GM19468 (cell line): ENCODE data around the gene DENND1A.
"Not testable (repeated sequence)": the region's sequence is repeated elsewhere in the genome, so short reads cannot be mapped to it uniquely, and the experiment has no call there.

ENCODE experiments used
- ATAC-seq: cut with Tn5 transposase; IDR thresholded peaks from one replicate; pipeline ENCODE4 v1.9.1; 2021; ENCODE audit warnings: mild to moderate bottlenecking, moderate library complexity, moderate number of reproducible peaks; ENCODE audit not compliant: unreplicated experiment; ENCODE audit errors: extremely low read depth

Gene DENND1A

DNA sequence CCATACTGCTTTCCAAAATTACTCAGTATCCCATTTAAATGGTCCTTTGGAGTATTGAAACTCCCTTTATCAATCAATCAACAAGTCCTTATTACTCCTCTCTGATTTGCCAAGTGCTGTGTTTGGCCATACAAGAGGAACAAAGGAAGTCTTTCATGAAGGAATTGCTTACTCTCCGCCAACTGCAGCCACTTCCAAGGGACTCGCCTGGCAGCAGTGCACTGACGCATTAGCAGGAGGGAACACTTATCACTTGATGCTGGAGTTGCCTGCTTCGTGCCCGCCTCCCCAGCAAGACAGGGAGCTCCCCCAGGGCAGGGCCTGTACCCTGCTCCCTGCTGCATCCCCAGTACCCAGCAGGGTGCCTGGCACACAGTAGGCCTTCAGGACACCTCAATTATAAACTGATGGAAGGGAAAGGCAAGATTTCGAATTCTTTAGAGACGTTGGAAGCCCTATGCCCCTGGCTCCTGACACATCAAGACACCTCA is 476.1 kb downstream of the DENND1A start:
- no peak for ATAC-seq

DNA sequence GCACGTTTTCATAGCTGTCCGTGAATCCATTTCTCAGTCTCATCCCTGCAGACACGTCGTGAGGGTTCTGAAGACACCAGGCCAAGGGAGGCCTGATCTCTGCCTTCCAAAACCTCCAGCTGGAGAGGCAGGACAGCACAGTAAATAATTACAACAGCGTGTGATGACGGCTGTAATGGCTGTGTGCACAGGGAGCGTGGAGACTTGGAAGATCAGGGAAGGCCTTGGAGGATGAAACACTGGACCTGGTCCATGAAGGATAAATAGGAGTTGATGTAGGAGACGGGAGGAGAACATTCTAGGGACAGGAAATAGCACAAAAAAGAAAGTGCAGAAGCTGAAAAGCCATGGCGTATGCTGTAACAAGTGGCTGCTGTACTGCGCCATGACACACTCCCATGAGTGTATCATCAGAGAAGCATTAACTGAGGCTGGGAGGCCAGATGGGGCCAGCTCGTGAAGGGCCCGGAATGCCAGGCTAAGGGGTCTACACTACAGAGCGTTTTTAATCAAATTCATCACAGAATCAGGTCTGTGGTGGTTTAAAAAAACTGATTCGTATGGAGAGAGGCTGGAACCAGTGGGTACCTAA is 476.8 kb downstream of the DENND1A start:
- no peak for ATAC-seq

DNA sequence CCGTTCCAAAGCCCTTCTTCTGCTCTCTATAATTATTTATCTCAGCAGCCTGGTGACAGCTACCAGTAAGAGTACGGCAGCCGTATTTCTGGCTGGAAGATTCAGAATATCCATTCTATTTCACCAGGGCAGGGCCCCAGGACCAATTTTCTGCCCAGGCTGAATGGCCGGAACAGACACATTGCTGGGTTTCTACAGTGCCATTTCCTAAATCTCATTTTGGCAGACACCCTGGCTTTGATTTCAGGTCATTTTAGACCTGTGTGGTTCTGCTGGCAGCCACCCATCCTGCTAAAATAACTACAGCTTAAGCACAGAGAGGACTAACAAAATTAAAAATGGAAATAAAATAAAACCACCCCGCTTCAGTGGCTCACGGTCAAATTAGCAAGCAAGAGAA is 478.9 kb downstream of the DENND1A start:
- no peak for ATAC-seq

DNA sequence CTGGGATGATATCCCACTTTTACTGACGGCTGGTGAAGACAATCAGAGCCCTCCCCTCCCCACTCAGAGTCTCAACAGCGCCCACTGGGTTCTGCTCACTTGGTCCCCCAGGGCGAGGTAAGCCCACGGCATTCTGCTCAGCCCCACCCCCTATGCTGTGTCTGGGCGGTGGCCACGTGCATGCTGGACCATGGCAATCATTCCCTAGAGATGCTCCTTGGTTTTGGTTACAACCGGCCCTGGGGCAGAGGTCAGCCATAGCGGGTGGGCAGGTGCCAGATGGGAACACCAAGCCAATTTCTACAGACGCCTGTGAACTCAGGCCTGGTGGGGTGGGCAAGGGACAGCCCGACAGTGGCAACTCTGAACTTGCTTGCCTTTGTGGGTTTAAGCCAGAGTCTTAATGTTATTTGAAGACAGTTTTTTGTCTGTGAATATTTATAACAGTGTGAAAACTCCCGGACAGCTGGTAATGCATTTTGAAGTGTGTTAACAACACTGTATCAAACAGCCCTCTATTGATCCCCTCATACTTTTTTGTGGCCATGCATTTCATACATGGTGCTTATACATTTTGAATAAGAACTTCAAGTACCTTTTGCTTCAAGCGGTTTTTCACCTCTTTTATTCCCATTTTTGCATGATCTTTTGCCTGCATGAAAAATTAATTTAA is 479.7 kb downstream of the DENND1A start:
- ATAC-seq, result no peak

DNA sequence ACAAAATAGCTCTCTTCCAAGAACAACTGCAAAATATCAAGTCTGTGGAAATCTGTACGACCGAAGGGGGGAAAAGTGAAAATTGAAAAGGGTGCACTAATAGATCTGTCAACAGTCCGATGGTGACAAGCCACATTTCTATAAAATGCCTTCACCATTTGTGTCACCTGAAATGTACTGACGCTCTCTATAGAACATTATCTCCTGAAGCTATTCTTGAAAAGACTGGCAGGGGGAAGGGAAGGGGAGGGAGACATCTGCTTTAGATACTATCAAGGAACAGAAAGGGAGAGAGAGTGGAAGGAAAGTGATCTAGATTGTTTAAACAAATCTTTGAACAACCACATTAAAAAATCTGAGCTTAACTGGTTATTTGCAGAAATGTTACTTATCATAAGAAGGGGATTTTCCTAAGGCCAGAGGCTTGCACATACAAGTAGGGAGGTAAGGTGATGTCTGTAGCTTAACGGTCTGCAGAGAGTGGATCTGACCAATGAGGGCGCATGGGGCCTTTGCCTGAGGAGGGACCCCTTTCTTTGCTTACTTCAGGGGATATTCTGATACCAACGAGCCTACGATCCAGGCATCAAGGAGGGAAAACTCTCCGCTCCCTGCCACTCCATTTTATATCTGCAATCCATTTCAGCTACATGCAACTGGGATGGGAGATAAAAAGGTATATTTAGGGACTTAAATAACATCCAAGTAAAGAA is 481.8 kb downstream of the DENND1A start:
- no peak for ATAC-seq

DNA sequence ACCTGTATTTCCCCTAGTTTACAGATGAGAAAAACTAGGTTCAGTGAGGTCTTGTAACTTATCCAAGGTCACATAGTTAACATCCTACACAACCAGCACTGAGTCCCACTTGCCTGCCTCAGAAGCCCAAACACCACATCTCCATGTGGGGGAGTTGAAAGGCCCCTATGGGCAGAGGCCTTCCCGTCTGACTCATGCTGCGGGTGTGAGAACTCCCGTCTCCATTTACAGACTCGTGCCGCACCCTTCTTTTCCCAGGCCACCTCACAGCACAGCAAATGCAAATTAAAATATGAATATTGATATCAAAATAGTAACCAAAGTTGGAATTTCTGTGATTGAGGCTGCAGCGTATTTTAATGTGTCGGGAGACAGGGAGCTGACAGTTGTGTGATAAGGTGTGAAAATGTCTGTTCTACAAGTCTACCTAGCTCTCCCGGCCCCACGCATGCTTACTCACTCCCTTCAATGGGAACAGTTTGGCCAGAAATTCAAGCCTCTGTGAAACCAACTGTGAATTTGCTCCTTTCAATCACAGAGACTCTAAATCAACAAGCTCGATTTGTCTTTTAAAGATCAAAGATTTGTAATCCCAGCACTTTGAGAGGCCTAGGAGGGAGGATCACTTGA is 483.8 kb downstream of the DENND1A start:
- ATAC-seq, result no peak

DNA sequence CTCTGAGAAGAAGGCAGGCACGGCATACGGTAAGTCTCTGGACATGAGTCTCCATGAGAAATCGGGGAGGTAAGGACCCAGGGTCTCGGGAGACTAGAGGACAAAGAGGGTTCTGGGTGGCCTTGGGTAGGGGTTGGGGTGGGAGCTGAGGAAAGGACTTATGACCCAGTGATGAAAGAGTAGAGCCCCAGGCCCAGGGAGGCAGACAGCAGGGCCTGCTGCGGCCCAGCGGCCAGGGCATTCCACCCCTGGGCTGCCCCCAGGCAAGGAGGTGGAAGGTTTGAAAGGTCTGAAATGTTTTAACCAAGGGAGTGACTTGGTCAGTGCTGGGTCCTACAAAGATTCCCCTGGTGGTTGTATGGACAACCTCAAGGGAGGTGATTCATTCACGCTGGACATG is 484.8 kb downstream of the DENND1A start:
- ATAC-seq, result no peak

DNA sequence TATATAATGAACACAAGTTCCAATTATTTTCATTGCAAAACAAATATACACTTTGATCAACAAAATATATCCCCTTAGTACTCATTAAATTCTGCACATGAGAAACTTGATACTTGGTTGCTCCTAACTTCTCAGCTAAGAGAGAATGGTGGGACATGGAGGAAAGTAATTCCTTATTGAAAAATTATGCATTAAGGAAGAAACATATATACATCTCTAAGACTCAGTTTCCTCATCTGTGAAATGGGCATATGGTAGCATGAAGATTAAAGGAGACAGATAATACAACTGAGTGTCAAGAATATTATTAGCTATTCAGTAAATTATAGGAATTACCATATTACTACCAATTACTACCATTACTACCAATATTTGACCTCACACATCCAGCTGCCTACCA is 488.2 kb downstream of the DENND1A start:
- no peak for ATAC-seq

DNA sequence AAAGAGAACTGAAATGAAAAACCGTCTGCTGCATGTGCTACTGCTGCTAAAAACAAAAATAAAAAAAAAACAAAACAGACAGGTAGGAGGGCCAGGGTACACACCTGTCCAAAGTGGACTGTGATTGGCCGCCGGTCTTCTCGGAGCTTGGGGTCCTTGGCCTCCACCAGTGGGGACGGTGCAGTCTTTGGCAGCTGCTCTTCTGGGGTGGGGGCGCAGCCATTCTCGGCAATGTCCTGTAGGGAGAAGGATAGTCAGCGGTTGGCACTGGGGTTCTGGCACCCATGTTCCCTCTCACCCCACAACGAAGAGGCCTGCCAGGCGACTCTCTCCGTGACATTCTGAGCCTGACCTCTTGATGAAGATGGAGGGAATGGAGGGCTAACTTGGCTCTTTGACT is 489.7 kb downstream of the DENND1A start:
- no peak for ATAC-seq

DNA sequence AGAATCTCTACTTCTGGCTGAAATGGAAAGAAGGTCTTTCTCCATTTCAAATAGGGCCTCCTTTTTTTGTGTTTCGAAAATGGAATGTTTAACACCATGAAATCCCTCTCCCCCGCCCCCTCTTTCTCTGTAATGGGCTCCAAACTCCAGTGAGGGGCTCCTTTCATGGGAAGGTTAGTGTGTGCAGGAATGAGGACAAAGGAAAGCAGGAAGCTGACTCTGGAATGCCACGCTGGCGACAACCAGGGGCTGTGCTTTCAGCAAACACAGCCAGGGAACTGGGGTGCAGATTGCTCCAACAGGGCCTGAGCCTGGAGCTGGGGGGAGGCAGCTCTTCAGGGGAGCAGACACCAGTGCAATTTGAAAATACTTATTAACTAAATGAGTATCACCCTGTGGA is 491.1 kb downstream of the DENND1A start:
- no peak for ATAC-seq

DNA sequence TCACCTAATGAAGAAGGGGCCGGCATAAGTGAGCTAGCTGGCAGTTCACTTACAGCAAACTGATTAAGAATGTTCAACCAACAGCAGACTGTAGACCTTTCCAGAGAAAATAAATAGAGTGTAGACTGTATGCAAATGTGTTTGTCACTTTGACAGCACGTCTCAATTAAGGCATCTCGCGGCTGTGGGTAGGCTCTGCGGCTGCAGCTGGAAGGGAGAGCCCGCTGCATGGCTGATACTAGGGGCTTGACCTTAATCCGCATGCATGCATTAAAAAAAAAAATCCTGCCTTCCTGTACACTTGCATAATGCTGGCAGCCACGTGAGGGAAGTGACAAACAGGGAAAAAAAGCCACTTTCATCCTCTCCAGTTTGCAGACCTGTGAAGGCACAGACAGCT is 491.6 kb downstream of the DENND1A start:
- no peak for ATAC-seq

DNA sequence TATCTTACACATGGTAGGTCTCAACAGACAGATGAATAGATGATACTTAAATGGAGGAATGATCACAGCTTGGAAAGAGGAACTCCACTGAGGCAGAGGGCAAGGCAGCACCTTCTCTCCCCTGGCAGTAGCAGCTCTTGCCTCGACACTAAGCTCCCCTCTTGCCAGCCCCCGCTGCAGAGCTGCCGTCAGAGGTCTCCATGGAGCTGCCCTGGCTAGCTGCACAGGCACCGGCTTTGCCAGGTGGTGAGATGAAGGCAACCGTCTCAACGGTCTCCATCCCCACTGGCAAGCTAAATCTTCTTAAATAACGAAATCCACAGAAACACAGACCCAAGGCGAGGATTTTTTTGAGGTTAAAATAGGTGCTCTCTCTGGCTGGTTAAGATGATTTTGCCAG is 492.7 kb downstream of the DENND1A start:
- no peak for ATAC-seq

DNA sequence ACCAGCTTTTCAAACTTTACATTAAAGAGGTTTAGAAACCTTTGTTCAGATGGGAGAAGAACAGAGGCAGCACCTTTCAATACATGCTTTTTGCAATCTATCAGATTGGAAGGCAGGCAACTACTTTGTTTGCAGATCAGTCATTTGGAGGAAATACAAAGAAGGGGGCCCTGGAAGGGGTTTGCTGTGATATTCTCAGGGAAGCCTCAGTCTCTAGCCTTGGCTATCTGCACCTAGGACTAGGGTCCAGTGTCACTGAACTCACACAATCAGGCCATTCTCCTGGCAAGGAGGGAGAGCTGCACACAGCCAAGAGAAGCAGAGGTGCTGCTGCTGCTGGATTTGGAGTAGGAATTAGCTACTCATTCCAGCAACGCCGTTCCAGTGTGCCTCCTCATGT is 494.5 kb downstream of the DENND1A start:
- ATAC-seq, result no peak

DNA sequence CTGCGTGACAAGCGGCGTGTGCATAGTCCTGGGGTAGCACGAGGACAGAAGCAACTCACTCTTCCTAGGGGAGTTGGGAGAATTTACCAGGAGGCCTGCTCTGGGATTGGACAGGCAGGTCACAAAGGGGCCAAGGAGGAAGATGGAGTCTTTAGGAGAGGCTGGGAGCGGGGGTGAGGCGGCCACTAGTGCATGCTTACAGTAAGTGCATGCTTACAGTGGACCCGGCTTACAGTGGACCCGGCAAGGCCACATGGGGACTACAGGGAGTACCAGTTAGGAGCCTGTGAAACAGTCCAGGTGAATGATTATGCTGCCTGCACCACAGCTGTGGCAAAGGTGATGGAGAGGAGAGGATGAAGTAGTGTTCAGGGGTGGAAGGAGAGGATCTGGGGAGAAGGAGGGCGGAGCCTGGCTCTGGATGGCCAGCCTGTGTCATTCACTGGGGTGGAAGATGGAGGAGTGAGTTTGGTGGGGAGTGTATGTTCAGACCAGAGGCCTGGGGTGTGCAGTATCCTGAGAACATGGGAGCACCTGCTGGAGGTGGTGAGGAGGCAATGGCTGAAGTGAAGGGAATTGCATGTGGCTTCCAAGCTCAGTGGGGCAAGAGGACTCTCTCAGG is 495.2 kb downstream of the DENND1A start:
- no peak for ATAC-seq

DNA sequence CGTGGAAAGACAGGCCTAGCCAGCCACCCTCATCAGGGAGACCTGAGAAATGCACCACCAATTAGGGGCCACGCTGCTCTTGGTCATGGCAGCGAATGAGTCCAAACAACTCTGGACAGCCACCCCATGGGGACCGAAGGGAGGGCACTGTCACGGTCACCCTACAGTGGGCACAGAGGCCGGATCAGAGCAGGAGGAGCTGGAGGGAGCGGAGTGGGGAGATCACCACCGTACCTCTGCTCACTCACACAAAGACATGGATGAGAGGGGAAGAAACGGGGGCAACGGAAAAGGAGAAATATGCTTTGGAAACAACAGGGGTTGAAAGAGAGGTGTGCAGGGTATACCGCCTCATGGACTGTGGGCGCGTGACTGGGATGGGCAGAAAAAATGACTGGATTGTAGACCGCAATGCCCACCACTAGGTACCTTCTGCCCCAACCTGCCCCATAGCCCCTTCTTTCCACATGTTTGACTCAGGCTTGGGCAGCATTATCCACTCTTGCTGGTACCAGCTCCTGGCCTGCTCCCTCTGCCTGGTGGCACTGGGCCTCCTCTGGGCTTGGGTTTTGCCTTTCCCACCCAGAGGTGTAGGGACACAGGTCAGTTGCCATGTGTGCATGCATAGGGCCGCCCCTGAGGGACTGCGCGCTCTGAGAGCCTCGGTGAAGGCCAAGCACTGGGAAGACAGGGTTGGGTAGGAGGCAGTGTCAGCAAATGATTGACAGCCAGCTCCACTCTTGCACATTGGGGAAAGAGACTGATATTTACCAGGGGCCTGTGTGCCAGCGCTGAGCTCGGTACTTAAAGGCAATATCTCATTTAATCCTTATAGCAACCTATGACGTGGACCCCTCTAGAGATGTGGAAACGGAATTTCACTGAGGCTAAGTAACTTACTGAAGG is 497.3 kb downstream of the DENND1A start:
- no peak for ATAC-seq

DNA sequence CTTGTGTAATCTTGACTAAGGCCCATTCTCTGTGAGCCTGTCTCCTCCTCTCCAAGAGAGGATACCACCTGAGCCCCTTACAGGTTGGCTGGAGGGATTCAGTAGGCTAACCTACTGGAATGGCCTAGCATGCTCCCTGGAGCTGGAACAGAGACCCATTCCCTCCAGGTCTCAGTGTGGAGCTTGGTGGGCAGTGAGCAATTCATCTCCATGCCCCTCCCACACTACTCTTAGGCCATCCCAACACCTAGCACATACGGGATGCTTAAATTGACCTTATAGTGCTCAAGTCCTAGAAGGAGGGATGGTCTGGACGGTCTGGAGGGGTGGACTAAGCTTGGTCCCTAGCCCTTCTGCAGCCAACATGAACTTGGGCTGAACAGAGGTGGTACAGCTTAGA is 498.3 kb downstream of the DENND1A start:
- ATAC-seq, result no peak

DNA sequence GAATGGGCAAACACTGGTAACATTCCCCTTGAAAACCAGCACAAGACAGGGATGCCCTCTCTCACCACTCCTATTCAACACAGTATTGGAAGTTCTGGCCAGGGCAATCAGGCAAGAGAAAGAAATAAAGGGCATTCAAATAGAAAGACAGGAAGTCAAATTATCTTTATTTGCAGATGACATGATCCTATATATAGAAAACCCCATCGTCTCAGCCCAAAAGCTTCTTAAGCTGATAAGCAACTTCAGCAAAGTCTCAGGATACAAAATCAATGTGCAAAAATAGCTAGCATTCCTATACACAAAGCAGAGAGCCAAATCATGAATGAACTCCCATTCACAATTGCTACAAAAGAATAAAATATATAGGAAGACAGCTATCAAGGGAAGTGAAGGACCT is 501.5 kb downstream of the DENND1A start:
- ATAC-seq, result not testable (repeated sequence)

DNA sequence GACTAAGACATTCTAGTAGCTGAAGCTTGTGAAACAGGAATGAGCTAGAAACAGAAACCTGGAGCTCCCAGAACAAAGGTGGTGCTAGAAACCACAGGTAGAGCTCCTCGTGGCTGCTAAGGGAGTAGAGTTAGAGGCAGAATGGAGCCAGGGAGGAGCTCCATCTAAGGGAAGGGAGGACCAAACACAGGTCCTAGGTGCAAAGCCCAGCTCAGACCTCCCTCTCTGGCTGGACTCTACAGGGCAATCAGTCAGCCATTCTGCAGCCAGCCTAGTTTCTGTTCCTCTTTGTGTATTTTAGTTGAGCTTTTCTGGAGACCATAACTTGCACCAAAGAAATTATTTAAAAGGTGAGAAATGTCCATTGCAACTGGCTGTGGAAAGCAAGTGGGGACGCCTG is 503.5 kb downstream of the DENND1A start:
- no peak for ATAC-seq

DNA sequence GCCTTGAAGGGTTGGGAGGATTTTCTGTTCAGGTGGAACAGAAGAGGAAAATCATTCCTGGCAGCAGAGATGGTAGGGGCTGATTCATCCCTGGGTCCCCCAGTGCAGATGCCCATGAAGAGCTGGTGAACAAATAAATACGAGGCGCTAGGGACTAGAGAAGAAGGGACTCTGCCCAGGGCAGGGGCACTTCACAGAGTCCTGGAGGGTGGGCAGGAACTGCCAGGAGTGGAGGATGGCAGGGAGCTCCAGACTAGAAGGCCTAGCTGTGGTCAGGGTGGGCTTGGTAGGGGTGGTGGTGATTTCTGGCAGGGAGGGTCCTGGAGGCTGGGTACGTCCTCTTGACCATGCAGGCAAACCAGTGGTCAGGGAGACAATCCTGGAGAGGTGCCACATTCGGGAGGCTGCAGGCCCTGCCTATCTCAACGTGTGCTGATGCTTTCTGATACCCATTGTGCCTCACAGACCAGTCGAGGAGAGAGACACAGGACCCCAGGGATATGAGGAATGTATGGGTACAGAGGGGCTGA is 504.0 kb downstream of the DENND1A start:
- no peak for ATAC-seq
